ENCODE results near the gene CENPVL1.
"Not testable (repeated sequence)": the region's sequence is repeated elsewhere in the genome, so short reads cannot be mapped to it uniquely, and the experiment has no call there.

GRCh38 chrX:51712943-51713647 lies 2.8 kb downstream of the CENPVL1 start:
- TF ChIP-seq, protein P1, sequence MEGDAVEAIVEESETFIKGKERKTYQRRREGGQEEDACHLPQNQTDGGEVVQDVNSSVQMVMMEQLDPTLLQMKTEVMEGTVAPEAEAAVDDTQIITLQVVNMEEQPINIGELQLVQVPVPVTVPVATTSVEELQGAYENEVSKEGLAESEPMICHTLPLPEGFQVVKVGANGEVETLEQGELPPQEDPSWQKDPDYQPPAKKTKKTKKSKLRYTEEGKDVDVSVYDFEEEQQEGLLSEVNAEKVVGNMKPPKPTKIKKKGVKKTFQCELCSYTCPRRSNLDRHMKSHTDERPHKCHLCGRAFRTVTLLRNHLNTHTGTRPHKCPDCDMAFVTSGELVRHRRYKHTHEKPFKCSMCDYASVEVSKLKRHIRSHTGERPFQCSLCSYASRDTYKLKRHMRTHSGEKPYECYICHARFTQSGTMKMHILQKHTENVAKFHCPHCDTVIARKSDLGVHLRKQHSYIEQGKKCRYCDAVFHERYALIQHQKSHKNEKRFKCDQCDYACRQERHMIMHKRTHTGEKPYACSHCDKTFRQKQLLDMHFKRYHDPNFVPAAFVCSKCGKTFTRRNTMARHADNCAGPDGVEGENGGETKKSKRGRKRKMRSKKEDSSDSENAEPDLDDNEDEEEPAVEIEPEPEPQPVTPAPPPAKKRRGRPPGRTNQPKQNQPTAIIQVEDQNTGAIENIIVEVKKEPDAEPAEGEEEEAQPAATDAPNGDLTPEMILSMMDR (IDR thresholded peaks at IDR 0.05): not testable (repeated sequence)
- not testable (repeated sequence) for TF ChIP-seq EP300 (IDR thresholded peaks at IDR 0.05)
